SK-N-SH treated with all-trans-retinoic acid at 6 μM for 48 hours (cell line): ENCODE results near the gene HGD.

Experiments used
- ARNTL ChIP-seq: fragments of 450-650 bp; formaldehyde crosslinking; IDR thresholded peaks from 2 replicates; pipeline ENCODE4 v1.5.0; 2020; ENCODE audit warnings: low read depth, mild to moderate bottlenecking, moderate library complexity, borderline replicate concordance
- CREB5 ChIP-seq: fragments of 250-450 bp; sonication (Bioruptor Pico); IDR thresholded peaks from 2 replicates; pipeline ENCODE4 v1.5.1; 2020; ENCODE audit warnings: low read depth, mild to moderate bottlenecking, moderate library complexity
- CSRNP3 ChIP-seq: fragments of 250-450 bp; sonication (Bioruptor Pico); IDR thresholded peaks from 2 replicates; pipeline ENCODE4 v1.5.1; 2021; ENCODE audit warnings: mild to moderate bottlenecking, moderate library complexity
- ESRRG ChIP-seq: fragments of 250-450 bp; sonication (Bioruptor Pico); IDR thresholded peaks from 2 replicates; pipeline ENCODE4 v1.6.1; 2021; ENCODE audit warnings: mild to moderate bottlenecking
- GLIS3 ChIP-seq: fragments of 250-450 bp; sonication (Bioruptor Pico); IDR thresholded peaks from 2 replicates; pipeline ENCODE4 v1.5.0; 2020; ENCODE audit warnings: mild to moderate bottlenecking, moderate library complexity
- ISL1 ChIP-seq: fragments of 250-450 bp; sonication (Bioruptor Pico); IDR thresholded peaks from 2 replicates; pipeline ENCODE4 v2.1.2; 2022; ENCODE audit warnings: mild to moderate bottlenecking, moderate library complexity
- PATZ1 ChIP-seq: fragments of 250-450 bp; sonication (Bioruptor Pico); IDR thresholded peaks from 2 replicates; pipeline ENCODE4 v1.8.0; 2020; ENCODE audit warnings: mild to moderate bottlenecking, moderate library complexity, borderline replicate concordance
- POU6F1 ChIP-seq: fragments of 250-450 bp; sonication (Bioruptor Pico); IDR thresholded peaks from 2 replicates; pipeline ENCODE4 v1.8.0; 2021; ENCODE audit warnings: low read depth, mild to moderate bottlenecking, moderate library complexity, borderline replicate concordance
- PPARA ChIP-seq: fragments of 250-450 bp; sonication (Bioruptor Pico); IDR thresholded peaks from 2 replicates; pipeline ENCODE4 v1.5.0; 2020; ENCODE audit warnings: mild to moderate bottlenecking, borderline replicate concordance
- RARB ChIP-seq: fragments of 250-450 bp; sonication (Bioruptor Pico); IDR thresholded peaks from 2 replicates; pipeline ENCODE4 v1.8.0; 2021; ENCODE audit warnings: mild to moderate bottlenecking, moderate library complexity
- ZFP3 ChIP-seq: fragments of 250-450 bp; sonication (Bioruptor Pico); IDR thresholded peaks from 2 replicates; pipeline ENCODE4 v1.5.0; 2020; ENCODE audit warnings: mild to moderate bottlenecking, moderate library complexity
- ZNF8 ChIP-seq: fragments of 450-650 bp; formaldehyde crosslinking; IDR thresholded peaks from 2 replicates; pipeline ENCODE4 v1.5.0; 2020; ENCODE audit warnings: mild to moderate bottlenecking, moderate library complexity

- no peak for TF ChIP-seq POU6F1 (CRISPR knock-in tag)
- no peak for TF ChIP-seq PPARA
- TF ChIP-seq ISL1 (CRISPR knock-in tag) = no peak
- no peak for TF ChIP-seq PATZ1
- no peak for TF ChIP-seq GLIS3 (CRISPR knock-in tag)
- no peak for TF ChIP-seq ZNF8 (CRISPR knock-in tag)
- TF ChIP-seq RARB (CRISPR knock-in tag) = no peak
- no peak for TF ChIP-seq ZFP3
- no peak for TF ChIP-seq CREB5 (CRISPR knock-in tag)
- TF ChIP-seq ARNTL (CRISPR knock-in tag) = no peak
- no peak for TF ChIP-seq ESRRG (CRISPR knock-in tag)
- TF ChIP-seq CSRNP3 (CRISPR knock-in tag) = no peak
Measured at GRCh38 chr3:120646771-120647432, 35.1 kb downstream of the HGD start.
